Fibroblast of skin of left quadriceps (primary cell): ENCODE measurements around the gene PARP12.

Experiments
- DNase-seq, 2 experiments: peaks; one replicate each; pipeline ENCODE4 v3.0.0-alpha.2; 2013; ENCODE audit warnings: low read depth in 2 of 2

The PARP12 gene

GRCh38 chr7:140015471-140015970 is 47.2 kb downstream of the PARP12 start:
- no peak for DNase-seq

GRCh38 chr7:140014123-140014522 is 48.6 kb downstream of the PARP12 start:
- DNase-seq: no peak

GRCh38 chr7:140013676-140014075 is 49.1 kb downstream of the PARP12 start:
- DNase-seq: no peak

DNA sequence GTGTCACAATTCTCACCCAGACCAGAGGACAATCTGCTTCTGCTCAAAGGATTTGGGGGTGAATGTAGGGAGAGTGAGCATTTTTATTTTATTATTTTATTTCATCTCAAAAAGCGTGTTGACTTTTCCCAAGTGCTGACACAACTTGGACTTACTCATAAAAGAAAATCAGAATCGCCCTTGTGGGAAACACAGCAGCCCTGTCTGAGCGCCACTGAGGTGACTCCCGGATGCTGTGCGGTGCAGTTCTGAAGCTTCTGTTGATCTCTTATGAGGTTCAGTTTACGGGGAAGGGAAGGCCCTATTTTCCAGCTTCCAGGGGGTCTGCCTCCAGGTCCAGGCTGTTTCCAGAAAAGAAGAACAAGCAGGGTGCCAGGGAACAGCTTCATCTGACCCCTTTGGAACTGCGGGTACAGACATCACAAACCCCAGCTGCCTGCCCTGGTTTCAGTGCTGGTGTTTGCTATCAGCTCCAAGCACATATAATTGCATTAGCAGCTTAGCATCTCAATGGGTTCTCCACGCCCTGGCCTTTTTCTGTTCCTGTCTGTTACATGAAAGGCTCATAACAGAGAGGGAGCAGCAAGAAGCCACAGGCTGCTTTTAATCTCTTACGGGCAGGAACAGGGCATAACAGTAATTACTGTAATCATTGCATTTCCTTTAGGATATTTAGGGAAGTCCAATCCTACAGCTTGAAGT is 52.4 kb downstream of the PARP12 start:
- no peak for DNase-seq

DNA sequence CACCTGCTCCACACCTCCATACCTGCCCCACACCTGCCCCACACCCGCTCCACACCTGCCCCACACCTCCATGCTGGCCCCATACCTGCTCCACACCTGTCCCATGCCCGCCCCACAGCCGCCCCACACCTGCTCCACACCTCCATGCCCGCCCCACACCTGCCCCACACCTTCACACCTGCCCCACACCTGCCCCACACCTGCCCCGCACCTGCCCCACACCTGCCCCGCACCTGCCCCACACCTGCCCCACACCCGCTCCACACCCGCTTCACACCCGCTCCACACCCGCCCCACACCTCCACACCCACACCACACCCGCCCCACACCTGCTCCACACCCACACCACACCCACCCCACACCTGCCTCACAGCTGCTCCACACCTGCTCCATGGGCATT is 53.0 kb downstream of the PARP12 start:
- DNase-seq: no peak

GRCh38 chr7:140008755-140009610 is 53.8 kb downstream of the PARP12 start:
- no peak for DNase-seq

DNA sequence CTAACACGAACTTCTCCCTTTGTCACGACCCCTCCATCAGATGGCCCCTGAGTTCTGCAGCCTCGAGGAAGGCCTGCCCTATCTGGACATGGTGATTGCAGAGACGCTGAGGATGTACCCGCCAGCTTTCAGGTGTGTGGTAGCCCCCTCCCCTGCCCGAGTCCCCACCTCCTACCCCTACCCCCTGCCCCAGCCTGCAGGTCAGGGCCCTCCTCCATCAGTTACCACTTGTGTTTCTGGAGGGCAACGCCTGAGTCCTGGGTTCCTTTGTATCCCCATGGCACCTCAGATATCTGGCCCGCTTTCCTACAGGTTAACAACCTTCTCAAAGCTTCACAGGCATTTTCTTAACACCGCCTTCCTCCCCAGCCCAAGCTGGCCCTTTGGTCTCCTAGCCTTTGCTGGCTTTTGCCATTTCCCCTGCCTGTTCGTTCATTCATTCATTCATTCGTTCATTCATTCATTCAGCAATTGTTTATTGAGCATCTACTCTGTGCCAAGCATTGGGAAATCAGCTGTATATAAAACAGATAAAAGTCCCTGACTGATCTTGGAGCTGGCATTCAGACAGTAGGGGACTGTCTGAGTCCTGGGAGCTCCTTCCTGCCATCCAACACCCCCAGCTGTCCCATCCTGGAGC is 55.6 kb downstream of the PARP12 start:
- DNase-seq: no peak

- no peak for DNase-seq
Observed at GRCh38 chr7:140006600-140006999, 56.2 kb downstream of the PARP12 start.

GRCh38 chr7:140005754-140006503 is 56.8 kb downstream of the PARP12 start:
- DNase-seq: peak in 1 of 2 experiments; percentile 1

- DNase-seq: no peak
Observed at GRCh38 chr7:140005341-140005740, 57.4 kb downstream of the PARP12 start.

DNA sequence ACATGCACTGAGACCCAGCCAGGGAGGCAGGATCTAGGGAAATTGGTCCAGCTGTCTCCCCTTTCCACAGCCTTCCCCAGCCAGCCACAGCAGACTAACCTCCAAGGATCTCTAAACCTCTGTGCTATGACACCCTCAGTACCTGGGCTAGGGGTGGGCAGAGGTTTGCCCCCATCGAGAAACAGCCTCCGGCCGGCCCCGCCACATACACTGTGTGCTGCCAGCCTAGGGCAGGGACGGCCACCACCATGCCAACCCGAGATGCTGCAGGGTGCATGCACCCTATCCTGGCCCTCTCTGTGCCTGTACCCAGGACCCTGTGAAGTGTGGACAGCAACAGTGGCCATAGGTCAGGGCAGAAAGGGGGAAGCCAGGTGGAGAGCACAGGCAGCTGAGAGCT is 58.1 kb downstream of the PARP12 start:
- no peak for DNase-seq

DNA sequence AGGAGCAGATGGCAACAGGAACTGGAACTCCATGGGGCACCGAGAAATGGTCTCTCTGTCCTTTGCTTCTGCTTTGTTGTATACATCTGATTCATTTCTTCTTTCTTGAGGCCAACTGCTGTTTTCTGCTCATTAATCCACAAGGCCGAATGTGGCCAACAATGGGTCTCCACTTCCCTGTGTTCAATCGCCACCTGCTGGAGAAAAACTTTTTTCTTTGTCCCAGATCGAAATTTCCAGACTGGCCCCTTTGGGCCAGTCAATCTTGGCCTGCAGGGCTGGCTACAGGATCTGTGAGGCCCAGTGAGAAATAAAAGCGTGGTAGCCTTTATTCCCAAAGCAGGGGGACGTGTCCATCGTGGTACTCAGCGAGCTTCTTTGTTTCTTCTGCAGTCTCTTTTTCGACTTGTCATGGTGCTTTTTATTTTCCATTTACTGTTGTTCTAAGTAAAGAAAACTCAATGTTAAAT is 58.8 kb downstream of the PARP12 start:
- peak; percentile 33 to 42 for DNase-seq

- no peak for DNase-seq
Observed at GRCh38 chr7:140000666-140001268, 62.0 kb downstream of the PARP12 start.

DNA sequence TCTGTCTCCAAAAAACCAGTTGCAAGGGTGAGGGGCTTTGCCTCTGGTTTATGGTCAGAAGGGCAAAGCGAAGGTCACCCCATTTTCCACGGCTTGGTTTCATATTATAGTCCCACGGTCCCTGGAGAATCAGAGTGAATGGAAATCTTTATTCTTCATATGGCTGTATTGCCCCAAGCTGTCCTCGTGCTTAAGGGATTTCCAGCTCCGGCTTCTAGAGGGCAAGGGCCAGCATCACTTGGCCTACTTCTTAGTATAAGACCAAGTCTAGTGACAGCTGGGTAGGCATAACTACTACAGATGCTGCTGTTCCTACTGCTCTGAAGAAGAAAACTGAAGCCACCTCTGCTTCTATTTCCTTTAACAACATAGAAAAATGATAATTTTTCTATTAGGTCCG is 63.2 kb downstream of the PARP12 start:
- no peak for DNase-seq

- no peak for DNase-seq
Observed at GRCh38 chr7:139998572-139998971, 64.2 kb downstream of the PARP12 start.

DNA sequence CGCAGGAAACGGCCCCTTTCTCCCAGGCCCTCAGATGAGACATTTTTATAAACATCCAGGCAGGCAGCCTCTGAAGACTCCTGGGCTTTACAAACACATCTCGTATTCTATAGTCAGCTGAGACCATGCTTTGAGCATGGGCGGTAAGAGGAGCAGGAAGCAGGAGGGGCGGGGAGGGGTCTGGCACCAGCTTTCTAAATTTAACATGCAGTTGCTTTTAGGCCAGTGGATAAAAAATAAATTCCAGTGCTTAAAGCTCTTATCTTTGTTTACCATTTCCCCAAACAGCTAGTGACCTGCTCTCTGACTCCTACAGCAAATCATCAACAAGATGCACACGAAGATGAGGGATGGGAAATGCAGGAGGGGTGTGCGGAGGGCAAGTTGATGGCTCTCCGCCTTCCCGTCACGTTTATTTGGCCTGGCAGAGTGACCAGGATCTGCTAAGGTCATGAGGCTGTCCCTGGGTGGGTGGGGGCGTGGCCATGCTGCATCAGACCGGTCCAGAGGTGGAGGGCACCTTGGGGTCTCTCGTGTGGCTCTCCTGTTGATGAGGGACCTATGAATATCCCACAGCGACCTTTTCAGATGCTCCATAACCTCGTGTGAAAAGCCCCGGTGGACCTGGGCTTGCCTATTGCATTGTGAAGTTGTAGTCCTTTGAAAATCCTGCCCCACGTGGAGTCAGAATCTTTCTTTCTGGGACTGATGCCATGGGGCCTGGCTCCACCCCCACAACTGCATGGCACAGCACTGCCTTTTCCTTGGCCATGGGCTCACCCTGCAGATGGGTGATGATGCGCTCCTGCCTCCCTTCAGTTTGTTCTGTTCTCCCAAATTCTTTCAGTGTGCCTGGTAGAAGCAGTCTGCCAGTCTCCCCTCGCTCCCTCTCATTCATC is 67.5 kb downstream of the PARP12 start:
- no peak for DNase-seq

DNA sequence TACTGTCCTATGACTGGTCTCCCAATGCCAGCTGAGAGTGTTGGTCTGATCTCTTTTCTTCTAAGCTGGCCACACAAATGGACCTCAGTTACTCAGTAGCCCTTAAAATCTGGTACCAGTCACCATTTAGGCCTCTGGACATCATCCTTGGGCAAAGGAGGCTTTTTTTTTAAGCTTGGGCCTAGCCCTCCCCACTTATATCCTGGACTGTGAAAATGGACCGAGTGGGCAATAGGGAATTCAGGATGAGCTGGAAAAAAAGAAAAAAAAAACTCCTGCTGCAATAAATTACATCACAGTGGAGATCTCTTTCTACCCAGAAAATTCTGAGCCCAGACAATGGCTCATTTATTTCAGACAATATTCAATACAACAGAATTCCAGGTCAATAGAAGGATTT is 68.4 kb downstream of the PARP12 start:
- DNase-seq: no peak

DNA sequence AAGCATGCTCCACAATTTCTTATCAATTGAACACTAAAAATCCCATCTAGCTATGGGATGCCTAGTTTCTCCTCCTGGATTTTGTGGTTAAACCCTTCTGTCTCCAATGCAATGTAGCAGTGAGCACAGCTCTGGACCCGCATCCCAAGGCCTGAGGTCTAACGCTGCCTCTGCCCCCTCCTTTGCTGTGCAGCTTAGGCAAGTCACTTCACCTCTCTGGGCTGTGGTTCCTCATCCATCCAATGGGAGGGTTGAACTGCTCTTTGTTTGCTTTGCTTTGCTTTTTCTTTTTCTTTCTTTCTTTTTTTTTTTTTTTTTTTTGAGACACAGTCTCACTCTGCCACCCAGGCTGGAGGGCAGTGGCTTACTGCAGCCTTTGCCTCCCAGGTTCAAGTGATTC is 69.2 kb downstream of the PARP12 start:
- no peak for DNase-seq

DNA sequence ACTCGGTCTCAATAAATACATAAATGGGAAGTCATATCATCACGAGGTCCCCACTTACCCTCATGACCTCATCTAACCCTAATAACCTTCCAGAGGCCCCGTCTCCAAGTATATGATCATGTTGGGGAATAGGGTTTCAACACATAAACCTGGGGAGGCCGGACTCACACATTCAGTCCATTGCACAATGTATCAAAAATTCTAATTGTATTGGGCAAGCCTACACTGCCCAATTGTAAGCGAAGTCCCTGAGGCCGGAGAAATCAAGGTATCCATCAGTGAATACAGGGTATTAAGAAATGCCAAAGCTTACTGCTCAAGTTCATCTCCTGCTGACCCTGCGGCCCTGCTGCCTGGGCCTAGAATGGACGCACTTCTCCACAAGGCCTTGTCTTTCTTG is 69.6 kb downstream of the PARP12 start:
- DNase-seq: no peak

GRCh38 chr7:139992353-139993044 is 70.3 kb downstream of the PARP12 start:
- DNase-seq: no peak
